A549 treated with RU486 at 1 μM for 4 hours (cell line): Measurements from ENCODE around the gene ATXN1. TPM values are rescaled to one million over a fixed set of nuclear protein-coding genes. Genes with fewer than 3 reads are reported as not detected.

Experiments used
- total RNA-seq: library from RNA; stranded (reverse); fragments of 200-300 nt; extraction: Qiagen RNA extraction; gene quantifications from 5 replicates; pipeline ENCODE4 v1.2.3, GENCODE V29; 2022; ENCODE audit warnings: low read depth

The ATXN1 gene
- 2.3 to 4.0 TPM (median 3.5 TPM) in 5 replicates for total RNA-seq

DNA sequence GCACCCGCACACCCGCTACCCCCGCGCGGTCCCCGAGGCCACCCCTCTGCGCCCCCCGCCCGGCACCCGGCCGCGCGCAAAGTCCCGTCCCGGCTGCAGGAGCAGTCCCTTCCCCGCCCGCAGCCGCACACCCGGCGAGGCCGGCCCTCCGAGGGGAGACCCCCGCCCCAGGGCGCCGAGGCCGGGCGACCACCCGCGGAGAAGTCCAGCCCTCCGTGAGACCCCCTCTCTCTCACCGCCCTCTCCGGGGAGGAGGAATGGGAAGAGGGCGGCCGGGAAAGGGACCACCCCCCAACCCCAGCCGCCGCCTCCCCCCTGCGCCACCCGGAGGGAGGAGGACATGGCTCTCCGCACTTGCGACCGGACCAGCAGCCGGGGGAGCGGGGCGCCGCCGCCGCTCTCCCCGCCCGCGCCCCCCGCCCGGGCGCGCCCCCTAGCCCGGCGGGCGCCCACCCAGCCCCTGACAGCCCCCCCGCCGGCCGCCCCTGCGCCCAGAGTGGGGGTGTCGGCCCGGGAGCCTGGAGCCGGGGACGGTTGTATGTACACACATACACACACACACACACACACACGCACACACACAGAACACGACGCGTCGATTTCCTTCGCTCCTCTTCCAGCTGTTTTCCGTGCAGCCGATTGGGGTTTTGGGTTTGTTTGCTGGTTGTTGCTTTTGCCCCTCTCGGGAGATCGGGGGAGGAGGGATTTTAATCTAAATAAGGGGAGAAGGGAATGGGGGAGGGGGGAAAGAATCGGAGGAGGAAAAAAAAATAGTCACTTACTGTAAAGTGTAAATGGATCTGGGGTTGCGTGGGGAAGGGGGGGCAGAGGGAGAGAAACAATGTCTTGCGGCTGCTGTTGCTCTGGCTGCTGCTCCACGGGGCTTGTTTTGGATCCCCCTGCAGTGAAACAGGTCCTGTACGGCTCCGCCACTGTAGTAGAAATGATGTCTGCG, at the start of gene ATXN1:
Gene ATXN1 (minus strand): TSS at position 945 of the 955 bp plus-strand sequence.

